Measurements from ENCODE around the gene DIAPH3. TPM values are rescaled to one million over a fixed set of nuclear protein-coding genes. Genes with fewer than 3 reads are reported as not detected.

The DIAPH3 gene
- polyA plus RNA-seq, 1 donor from 2014 or later, result 0.37 TPM

GRCh38 chr13:60121337-60121687 is 42.4 kb downstream of the DIAPH3 start:
- H3K4me3 ChIP-seq (ENCODE audit: low read length), result no peak overlapping the region

DNA sequence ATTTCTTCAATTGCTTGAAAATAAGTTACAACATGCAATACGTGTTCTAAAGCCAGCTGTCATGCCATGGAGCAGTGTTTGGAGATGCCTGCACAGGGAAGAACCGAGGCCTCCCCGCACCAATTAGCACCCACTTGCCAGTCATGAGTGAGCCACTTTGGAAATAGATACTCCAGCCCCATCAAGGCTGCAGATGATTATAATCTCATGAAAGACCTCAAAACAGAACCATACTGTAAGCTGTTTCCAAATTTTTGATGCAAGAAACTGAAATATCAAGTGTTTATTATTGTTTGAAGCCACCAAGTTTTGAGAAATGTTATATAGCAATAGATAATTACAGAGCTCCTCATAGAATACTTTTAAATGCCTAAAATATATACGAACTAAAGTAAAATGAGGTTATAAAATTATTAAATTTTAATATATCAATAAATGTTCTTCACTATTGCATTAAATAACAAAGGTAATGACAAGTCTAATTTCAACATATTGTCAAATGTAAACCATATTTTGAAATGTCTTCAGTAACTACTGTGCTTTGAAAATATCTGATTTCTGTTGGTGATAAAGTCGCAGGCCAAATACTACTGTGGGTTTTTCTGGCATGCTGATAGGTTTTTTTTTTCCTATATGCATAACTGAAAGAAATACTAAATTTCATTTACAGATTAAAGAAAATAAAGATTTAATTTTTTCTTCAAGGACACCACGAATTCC is 43.0 kb downstream of the DIAPH3 start:
- Histone ChIP-seq H3F3A (ENCODE audit: insufficient read depth, low read length, poor library complexity, severe bottlenecking) (no peaks in the 10 kb centered on the region), H3K27me3 (ENCODE audit: insufficient read depth, low read depth, low read length) (no peaks in the 10 kb centered on the region), H3K9ac (ENCODE audit: low read length) (no peak overlapping the region), H3K9me2 (ENCODE audit: insufficient read depth, low read length) (no peaks in the 10 kb centered on the region), H3K9me3 (ENCODE audit: low read length) (no peaks in the 10 kb centered on the region), H3K4me2 (ENCODE audit: low read length) (no peak overlapping the region), H2AFZ (ENCODE audit: low read depth, low read length) (no peak overlapping the region), H3K36me3 (ENCODE audit: insufficient read depth, low read length) (no peaks in the 10 kb centered on the region), H3K79me2 (replicated peaks; ENCODE audit: insufficient read depth, low read length) (no peaks in the 10 kb centered on the region), H3K4me3 (ENCODE audit: low read length) (no peak overlapping the region), H4K20me1 (ENCODE audit: insufficient read depth) (no peaks in the 10 kb centered on the region), H3K27ac (ENCODE audit: low read length) (no peak overlapping the region)
- no peak for TF ChIP-seq EZH2 (IDR thresholded peaks at IDR 0.05; ENCODE audit: borderline replicate concordance, insufficient read depth, low read length, poor library complexity, severe bottlenecking)
- TF ChIP-seq SMC3 (conservative IDR thresholded peaks at IDR 0.05; ENCODE audit: poor library complexity), result no peak
- no peak for TF ChIP-seq REST (IDR thresholded peaks at IDR 0.05; ENCODE audit: borderline replicate concordance)
- TF ChIP-seq TAF1 (IDR thresholded peaks at IDR 0.05; ENCODE audit: low read depth), result no peak
- no peak for TF ChIP-seq EP300 (conservative IDR thresholded peaks at IDR 0.05; ENCODE audit: poor library complexity, severe bottlenecking)

More at GRCh38 chr13:60121337-60121687, 42.4 kb downstream of the DIAPH3 start:
- H3K27me3 ChIP-seq (ENCODE audit: insufficient read depth, low read depth, low read length), result no peaks in the 10 kb centered on the region
- H3K36me3 ChIP-seq (ENCODE audit: insufficient read depth, low read length), result no peaks in the 10 kb centered on the region
- H3F3A ChIP-seq (ENCODE audit: insufficient read depth, low read length, poor library complexity, severe bottlenecking), result no peaks in the 10 kb centered on the region
- H3K79me2 ChIP-seq (replicated peaks; ENCODE audit: insufficient read depth, low read length), result no peaks in the 10 kb centered on the region
- no peak overlapping the region for H3K27ac ChIP-seq (ENCODE audit: low read length)
- no peak overlapping the region for H2AFZ ChIP-seq (ENCODE audit: low read depth, low read length)
- H3K4me2 ChIP-seq (ENCODE audit: low read length), result no peak overlapping the region
- H3K9ac ChIP-seq (ENCODE audit: low read length), result no peak overlapping the region
- TF ChIP-seq POLR2AphosphoS5 (IDR thresholded peaks at IDR 0.05), result no peak
- TF ChIP-seq CTCF (IDR thresholded peaks at IDR 0.05; ENCODE audit: poor library complexity, severe bottlenecking), result no peak
- no peak for TF ChIP-seq MXI1 (conservative IDR thresholded peaks at IDR 0.05; ENCODE audit: poor library complexity, severe bottlenecking)
- no peak for TF ChIP-seq SMC3 (conservative IDR thresholded peaks at IDR 0.05; ENCODE audit: poor library complexity)
- TF ChIP-seq REST (IDR thresholded peaks at IDR 0.05; ENCODE audit: borderline replicate concordance), result no peak
- TF ChIP-seq RAD21 (conservative IDR thresholded peaks at IDR 0.05), result no peak
- TF ChIP-seq EZH2 (IDR thresholded peaks at IDR 0.05; ENCODE audit: borderline replicate concordance, insufficient read depth, low read length, poor library complexity, severe bottlenecking), result no peak
- TF ChIP-seq EP300 (conservative IDR thresholded peaks at IDR 0.05; ENCODE audit: poor library complexity, severe bottlenecking), result no peak
- TF ChIP-seq TAF1 (IDR thresholded peaks at IDR 0.05; ENCODE audit: low read depth), result no peak
- no peaks in the 10 kb centered on the region for H4K20me1 ChIP-seq (ENCODE audit: insufficient read depth)
- no peaks in the 10 kb centered on the region for H3K9me3 ChIP-seq (ENCODE audit: low read length)
- H3K9me2 ChIP-seq (ENCODE audit: insufficient read depth, low read length), result no peaks in the 10 kb centered on the region
